Left lung (tissue), 10 donors: Measurements from ENCODE around the gene TEP1. TPM values are rescaled to one million over a fixed set of nuclear protein-coding genes. Genes with fewer than 3 reads are reported as not detected.
A peak's percentile ranks its signal among the peaks of the same experiment; 100 is the strongest.

Experiments
- ATAC-seq: fragments of 200-7000 bp; cut with Tn5 transposase; one replicate; pipeline ENCODE4 v1.9.1; 2020; ENCODE audit warnings: moderate library complexity
- DNase-seq, 4 donors: peaks; one replicate each; pipeline ENCODE4 v3.0.0-alpha.2; 2013 to 2020
- H3K27ac ChIP-seq, 2 donors: fragments of 200-600 bp; sonication (generic) in 1 of 2; one replicate each; pipeline versions ENCODE4 v1.5.0 to v1.8.0; 2020 to 2021
- H3K27me3 ChIP-seq, 2 donors: fragments of 200-600 bp; sonication (generic) in 1 of 2; one replicate each; pipeline versions ENCODE4 v1.5.0 to v1.8.0; 2020 to 2021
- H3K36me3 ChIP-seq, 2 donors: fragments of 200-600 bp; sonication (generic) in 1 of 2; one replicate each; pipeline versions ENCODE4 v1.5.0 to v1.8.0; 2020 to 2021
- H3K4me1 ChIP-seq, 2 donors: fragments of 200-600 bp; one replicate each; pipeline ENCODE4 v1.8.0; 2021
- H3K4me3 ChIP-seq, 2 donors: fragments of 200-600 bp; sonication (generic) in 1 of 2; one replicate each; pipeline versions ENCODE4 v1.5.0 to v1.8.0; 2020 to 2021; ENCODE audit warnings: mild to moderate bottlenecking in 1 of 2
- H3K9me3 ChIP-seq, 2 donors: fragments of 200-600 bp; sonication (generic) in 1 of 2; one replicate each; pipeline versions ENCODE4 v1.5.0 to v1.8.0; 2020 to 2021
- intact Hi-C, 2 donors: fragments of 100-400 bp; cut with DNase I; formaldehyde crosslinking; loops; one replicate each; pipeline versions ENCODE4 v1.11.2 to v1.14.2; 2022
- polyA plus RNA-seq, 6 donors: library from polyadenylated mRNA; unstranded; fragments of 120-200 nt; gene quantifications; one replicate each; pipeline ENCODE4 v1.2.1, GENCODE V29; 2013; ENCODE audit not compliant: insufficient read length in 6 of 6
- total RNA-seq, 2 donors: library from RNA; stranded (reverse); fragmentation: NEBNext Ultra II Directional; extraction: Animal tissue kit (Norgen Biotek cat#: 25700); gene quantifications; one replicate each; pipeline ENCODE4 v1.2.1, GENCODE V29; 2021
- TF ChIP-seq, protein P1 (sequence below), 2 donors: fragments of 200-600 bp; sonication (generic) in 1 of 2; IDR thresholded peaks; one replicate each; pipeline versions ENCODE4 v1.5.0 to v1.8.0; 2021; ENCODE audit warnings: antibody characterized with exemption in 2 of 2
- donor health status: DM: no; HTN: yes; CAD: no.
- donor health status: DM: no; HTN: no; CAD: no.

Gene TEP1
- total and polyA plus RNA-seq, 8 donors: 19.0 to 57.0 (median 21.9) TPM

GRCh38 chr14:20400965-20401593, 12.2 kb downstream of the TEP1 start:
- Histone ChIP-seq H3K4me1 (peaks cover 0 to 6% of the 10 kb centered on the region in 2 donors), H3K9me3 (no peaks in the 10 kb centered on the region), H3K36me3 (peaks cover 0 to 100% of the 10 kb centered on the region in 2 donors), H3K4me3 (no peak overlapping the region), H3K27ac (no peak overlapping the region), H3K27me3 (no peaks in the 10 kb centered on the region)
- TF ChIP-seq, protein P1, sequence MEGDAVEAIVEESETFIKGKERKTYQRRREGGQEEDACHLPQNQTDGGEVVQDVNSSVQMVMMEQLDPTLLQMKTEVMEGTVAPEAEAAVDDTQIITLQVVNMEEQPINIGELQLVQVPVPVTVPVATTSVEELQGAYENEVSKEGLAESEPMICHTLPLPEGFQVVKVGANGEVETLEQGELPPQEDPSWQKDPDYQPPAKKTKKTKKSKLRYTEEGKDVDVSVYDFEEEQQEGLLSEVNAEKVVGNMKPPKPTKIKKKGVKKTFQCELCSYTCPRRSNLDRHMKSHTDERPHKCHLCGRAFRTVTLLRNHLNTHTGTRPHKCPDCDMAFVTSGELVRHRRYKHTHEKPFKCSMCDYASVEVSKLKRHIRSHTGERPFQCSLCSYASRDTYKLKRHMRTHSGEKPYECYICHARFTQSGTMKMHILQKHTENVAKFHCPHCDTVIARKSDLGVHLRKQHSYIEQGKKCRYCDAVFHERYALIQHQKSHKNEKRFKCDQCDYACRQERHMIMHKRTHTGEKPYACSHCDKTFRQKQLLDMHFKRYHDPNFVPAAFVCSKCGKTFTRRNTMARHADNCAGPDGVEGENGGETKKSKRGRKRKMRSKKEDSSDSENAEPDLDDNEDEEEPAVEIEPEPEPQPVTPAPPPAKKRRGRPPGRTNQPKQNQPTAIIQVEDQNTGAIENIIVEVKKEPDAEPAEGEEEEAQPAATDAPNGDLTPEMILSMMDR (IDR thresholded peaks at IDR 0.05): no peak
- intact Hi-C loops: no loop called here
- ATAC-seq: peak; percentile 89
- DNase-seq: no peak

GRCh38 chr14:20400589-20400964, 12.7 kb downstream of the TEP1 start:
- intact Hi-C loops: no loop called here
- Histone ChIP-seq H3K4me1 (peaks cover 0 to 6% of the 10 kb centered on the region in 2 donors), H3K9me3 (no peaks in the 10 kb centered on the region), H3K4me3 (no peak overlapping the region), H3K27ac (no peak overlapping the region), H3K36me3 (peaks cover 0 to 100% of the 10 kb centered on the region in 2 donors), H3K27me3 (no peaks in the 10 kb centered on the region)
- TF ChIP-seq, protein P1 (IDR thresholded peaks at IDR 0.05): no peak
- no peak for ATAC-seq
- DNase-seq: no peak

GRCh38 chr14:20397511-20397910, 15.8 kb downstream of the TEP1 start:
- Histone ChIP-seq H3K36me3 (peaks cover 0 to 100% of the 10 kb centered on the region in 2 donors), H3K27ac (no peak overlapping the region), H3K27me3 (no peaks in the 10 kb centered on the region), H3K4me1 (peaks cover 0 to 6% of the 10 kb centered on the region in 2 donors), H3K9me3 (no peaks in the 10 kb centered on the region), H3K4me3 (no peak overlapping the region)
- TF ChIP-seq, protein P1 (IDR thresholded peaks at IDR 0.05): no peak
- DNase-seq (no peak), ATAC-seq (no peak)
- intact Hi-C loops: no loop called here

- peaks cover 0 to 5% of the 10 kb centered on the region in 2 donors for H3K4me1 ChIP-seq
- H3K27ac ChIP-seq: no peak overlapping the region
- intact Hi-C loops: no loop called here
- H3K9me3 ChIP-seq: no peaks in the 10 kb centered on the region
- H3K4me3 ChIP-seq: no peak overlapping the region
- peaks cover 7 to 100% of the 10 kb centered on the region in 2 donors for H3K36me3 ChIP-seq
- no peak for ATAC-seq
- no peak for DNase-seq
- no peaks in the 10 kb centered on the region for H3K27me3 ChIP-seq
- TF ChIP-seq, protein P1 (IDR thresholded peaks at IDR 0.05): no peak
These were observed 21.8 kb downstream of the TEP1 start for GRCh38 chr14:20391505-20391904.

GRCh38 chr14:20388159-20388558, 25.1 kb downstream of the TEP1 start:
- peak overlapping the region in 1 of 2 donors; percentile 13 for H3K27ac ChIP-seq
- H3K4me1 ChIP-seq: peaks cover 0 to 5% of the 10 kb centered on the region in 2 donors
- peaks cover 16 to 100% of the 10 kb centered on the region in 2 donors for H3K36me3 ChIP-seq
- H3K4me3 ChIP-seq: no peak overlapping the region
- TF ChIP-seq, protein P1 (IDR thresholded peaks at IDR 0.05): no peak
- intact Hi-C loops: no loop called here
- no peaks in the 10 kb centered on the region for H3K27me3 ChIP-seq
- DNase-seq (no peak), ATAC-seq (no peak)
- H3K9me3 ChIP-seq: no peaks in the 10 kb centered on the region
